ENCODE measurements around the gene KIRREL2.
"Not testable (repeated sequence)": the region's sequence is repeated elsewhere in the genome, so short reads cannot be mapped to it uniquely, and the experiment has no call there.

KIRREL2 gene

GRCh38 chr19:35909684-35910035 lies 52.9 kb downstream of the KIRREL2 start:
- DNase-seq (ENCODE audit: low spot score) = no peak
- in situ Hi-C loops (cut with MboI; ENCODE audit: low pct_unique_long_range_greater_than_20kb, low sequenced_read_pairs, unreplicated experiment) = no loop called here
- no peak for TF ChIP-seq CTCF (IDR thresholded peaks at IDR 0.05; ENCODE audit: extremely low read depth, insufficient read depth, missing control alignments)

GRCh38 chr19:35910355-35910754 lies 53.6 kb downstream of the KIRREL2 start:
- in situ Hi-C loops (cut with MboI; ENCODE audit: low pct_unique_long_range_greater_than_20kb, low sequenced_read_pairs, unreplicated experiment) = not testable (repeated sequence)

GRCh38 chr19:35911173-35911572 lies 54.5 kb downstream of the KIRREL2 start:
- no peak for DNase-seq (ENCODE audit: low spot score)
- in situ Hi-C loops (cut with MboI; ENCODE audit: low pct_unique_long_range_greater_than_20kb, low sequenced_read_pairs, unreplicated experiment) = no loop called here
- peak; percentile 22 for TF ChIP-seq CTCF (IDR thresholded peaks at IDR 0.05; ENCODE audit: extremely low read depth, insufficient read depth, missing control alignments)

More at GRCh38 chr19:35910355-35910754, 53.6 kb downstream of the KIRREL2 start:
- not testable (repeated sequence) for DNase-seq (ENCODE audit: low spot score)

- in situ Hi-C loops (cut with MboI; ENCODE audit: low pct_unique_long_range_greater_than_20kb, low sequenced_read_pairs, unreplicated experiment) = no loop called here
- no peak for DNase-seq (ENCODE audit: low spot score)
- no peak for TF ChIP-seq CTCF (IDR thresholded peaks at IDR 0.05; ENCODE audit: extremely low read depth, insufficient read depth, missing control alignments)
Measured at GRCh38 chr19:35911790-35912189, 55.1 kb downstream of the KIRREL2 start.

- in situ Hi-C loops (cut with MboI; ENCODE audit: low pct_unique_long_range_greater_than_20kb, low sequenced_read_pairs, unreplicated experiment) = no loop called here
- DNase-seq (ENCODE audit: low spot score) = peak; percentile 36
- no peak for TF ChIP-seq CTCF (IDR thresholded peaks at IDR 0.05; ENCODE audit: extremely low read depth, insufficient read depth, missing control alignments)
Measured at GRCh38 chr19:35913589-35913988, 56.9 kb downstream of the KIRREL2 start.

- DNase-seq (ENCODE audit: low spot score) = peak; percentile 24
- in situ Hi-C loops (cut with MboI; ENCODE audit: low pct_unique_long_range_greater_than_20kb, low sequenced_read_pairs, unreplicated experiment) = no loop called here
- TF ChIP-seq CTCF (IDR thresholded peaks at IDR 0.05; ENCODE audit: extremely low read depth, insufficient read depth, missing control alignments) = no peak
Measured at GRCh38 chr19:35915443-35915842, 58.7 kb downstream of the KIRREL2 start.

Measured in GM13977 (cell line).